HG03039 (cell line): ENCODE data around the gene SMIM38.
"Not testable (repeated sequence)": the region's sequence is repeated elsewhere in the genome, so short reads cannot be mapped to it uniquely, and the experiment has no call there.

Source experiments
- ATAC-seq: cut with Tn5 transposase; IDR thresholded peaks from one replicate; pipeline ENCODE4 v1.9.1; 2021; ENCODE audit warnings: mild to moderate bottlenecking, moderate library complexity; ENCODE audit not compliant: unreplicated experiment

Gene SMIM38

DNA sequence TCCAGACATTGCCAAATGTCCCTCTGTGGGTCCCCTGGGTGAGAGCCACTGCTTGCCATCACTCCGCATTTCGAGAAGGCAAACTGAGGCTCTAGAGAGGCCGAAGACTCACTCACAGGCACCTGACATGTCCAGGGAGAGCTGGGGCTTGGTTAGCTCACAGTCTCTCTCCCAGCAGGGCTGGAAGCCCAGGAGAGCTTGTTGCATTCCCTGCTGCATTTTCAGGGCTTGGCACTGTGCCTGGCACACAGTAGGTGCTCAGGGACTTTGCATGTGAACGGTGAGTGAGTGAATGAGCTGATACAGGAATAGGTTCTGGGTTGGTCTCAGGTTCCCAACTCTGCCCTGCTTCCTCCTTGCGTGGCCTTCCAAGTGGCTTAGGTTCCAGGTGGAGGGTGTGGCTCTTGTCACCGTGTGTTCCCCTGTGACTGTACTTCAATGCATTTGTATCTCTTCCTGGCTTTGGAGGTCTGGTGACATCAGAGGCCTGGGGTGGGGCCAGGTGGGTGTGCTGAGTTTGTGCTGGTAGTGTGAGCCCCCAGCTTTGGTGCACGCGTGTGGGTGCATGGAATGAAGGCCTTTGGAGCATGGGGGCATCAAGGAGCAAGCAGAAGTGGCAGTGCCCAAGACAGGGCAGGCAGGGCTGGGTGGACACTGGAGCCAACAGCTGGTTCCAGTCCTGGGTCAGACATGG lies 18.4 kb upstream of the SMIM38 start:
- ATAC-seq, result no peak

DNA sequence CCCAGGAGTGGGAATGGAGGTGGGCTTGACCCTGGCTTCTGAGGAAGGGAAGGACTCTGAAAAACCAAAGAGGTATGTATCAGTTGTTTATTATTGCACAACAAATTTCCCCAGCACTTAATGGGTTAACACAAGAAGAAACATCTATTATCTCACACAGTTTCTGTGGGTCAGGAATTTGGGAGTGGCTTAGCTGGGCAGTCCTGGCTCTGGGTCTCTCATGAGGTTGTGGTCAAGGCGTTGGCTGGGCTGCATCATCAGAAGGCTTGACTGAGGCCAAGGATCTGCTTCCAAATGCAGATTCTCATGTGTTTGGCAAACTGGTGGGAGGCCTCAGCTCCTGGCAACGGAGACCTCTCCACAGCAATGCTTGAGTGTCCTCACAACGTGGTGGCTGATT lies 17.5 kb upstream of the SMIM38 start:
- no peak for ATAC-seq

DNA sequence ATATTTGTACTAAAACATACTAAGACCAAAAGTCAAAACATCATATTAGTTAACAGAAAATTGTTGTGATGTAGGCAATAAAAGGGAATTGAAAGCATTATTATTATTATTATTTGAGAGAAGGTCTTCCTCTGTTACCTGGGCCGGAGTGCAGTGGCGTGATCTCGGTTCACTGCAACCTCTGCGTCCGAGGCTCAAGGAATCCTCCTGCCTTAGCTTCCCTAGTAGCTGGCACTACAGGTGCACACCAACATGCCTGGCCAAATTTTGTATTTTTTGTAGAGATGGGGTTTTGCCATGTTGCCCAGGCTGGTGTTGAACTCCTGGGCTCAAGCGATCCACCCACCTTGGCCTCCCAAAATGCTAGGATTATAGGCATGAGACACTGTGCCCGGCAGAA lies 15.6 kb upstream of the SMIM38 start:
- not testable (repeated sequence) for ATAC-seq

DNA sequence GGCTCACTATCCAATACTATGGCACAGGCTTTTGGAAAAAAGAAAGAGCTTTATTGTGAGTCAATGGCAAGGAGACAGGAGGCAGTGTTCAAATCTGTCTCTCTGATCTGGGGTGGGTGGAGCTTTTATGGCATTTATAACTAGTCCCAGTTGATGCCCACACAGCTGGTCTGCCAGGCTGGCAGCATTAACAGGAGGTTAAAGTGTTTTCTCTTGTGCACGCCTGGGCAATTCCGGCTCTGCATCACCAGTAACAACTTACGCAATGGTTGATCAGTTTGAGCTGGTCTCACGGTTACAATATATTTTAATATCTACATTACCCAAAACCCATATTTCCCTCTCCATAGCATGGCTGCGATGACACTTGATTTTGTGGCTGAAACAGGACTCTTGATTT lies 15.1 kb upstream of the SMIM38 start:
- ATAC-seq, result no peak

DNA sequence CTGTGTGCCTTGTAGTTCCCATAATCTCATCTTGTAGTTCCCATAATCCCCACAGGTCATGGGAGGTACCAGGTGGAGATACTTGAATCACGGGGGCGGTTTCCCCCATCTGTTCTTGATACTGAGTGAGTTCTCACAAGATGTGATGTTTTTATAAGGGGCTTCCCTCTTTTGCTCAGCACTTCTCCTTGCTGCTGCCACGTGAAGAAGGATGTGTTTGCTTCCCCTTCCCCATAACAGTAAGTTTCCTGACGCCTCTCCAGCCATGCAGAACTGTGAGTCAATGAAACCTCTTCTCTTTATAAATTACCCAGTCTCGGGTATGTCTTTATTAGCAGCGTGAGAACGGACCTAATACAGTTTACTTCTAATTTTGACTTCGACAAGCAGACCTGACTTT lies 14.0 kb upstream of the SMIM38 start:
- ATAC-seq, result no peak

DNA sequence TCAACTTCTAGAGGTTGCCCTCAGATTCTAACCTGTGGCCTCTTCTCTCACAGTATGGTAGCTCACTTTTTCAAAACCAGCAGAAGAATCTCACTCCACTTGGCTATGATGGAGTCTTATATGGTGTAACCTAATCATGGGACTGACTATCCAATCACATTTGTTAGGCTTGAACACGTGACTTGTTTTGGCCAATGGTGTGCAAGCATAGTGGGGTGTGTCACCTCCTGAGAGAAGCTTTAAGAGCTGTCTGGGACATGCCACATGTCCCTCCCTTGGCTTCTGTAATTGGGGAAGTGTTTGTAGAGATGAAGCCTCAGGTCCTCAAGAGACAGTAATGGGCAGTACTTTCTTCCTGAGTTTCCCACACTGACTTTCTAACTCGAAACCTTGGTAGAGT lies 12.8 kb upstream of the SMIM38 start:
- no peak for ATAC-seq

DNA sequence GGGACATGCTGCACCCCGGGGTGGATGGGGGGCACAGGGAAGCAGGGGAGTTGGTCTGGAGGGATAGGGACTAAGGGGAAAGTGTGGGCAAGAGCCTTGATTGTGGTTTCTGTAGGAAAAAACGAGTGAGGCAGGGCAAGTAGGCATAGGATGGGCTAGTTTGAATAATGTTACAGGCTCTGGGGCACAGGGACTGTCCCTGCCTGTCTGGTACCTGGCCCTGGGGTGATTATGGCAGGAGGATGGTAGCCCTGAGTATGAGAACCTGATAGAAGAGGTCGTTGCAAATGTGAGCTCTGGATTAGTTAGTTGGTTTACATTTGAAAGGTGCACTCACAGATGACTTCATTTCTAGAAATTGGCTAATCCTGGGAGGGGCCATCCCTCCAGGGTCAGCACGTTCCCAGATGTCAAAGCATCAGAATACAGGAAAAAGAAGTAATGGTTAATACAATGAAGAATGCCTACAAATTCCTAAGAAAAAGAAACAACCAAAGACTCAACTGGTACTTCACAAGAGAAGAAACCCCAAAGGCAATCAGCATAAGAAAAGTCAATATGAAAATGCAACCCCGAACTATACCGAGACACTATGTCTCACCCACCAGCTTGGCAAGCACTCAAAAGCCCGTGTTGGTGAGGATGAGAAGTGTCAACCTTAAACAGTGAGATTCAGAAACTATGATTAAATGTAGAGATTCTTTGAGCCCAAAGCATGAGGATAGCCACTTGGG lies 11.3 kb upstream of the SMIM38 start:
- ATAC-seq, result no peak

DNA sequence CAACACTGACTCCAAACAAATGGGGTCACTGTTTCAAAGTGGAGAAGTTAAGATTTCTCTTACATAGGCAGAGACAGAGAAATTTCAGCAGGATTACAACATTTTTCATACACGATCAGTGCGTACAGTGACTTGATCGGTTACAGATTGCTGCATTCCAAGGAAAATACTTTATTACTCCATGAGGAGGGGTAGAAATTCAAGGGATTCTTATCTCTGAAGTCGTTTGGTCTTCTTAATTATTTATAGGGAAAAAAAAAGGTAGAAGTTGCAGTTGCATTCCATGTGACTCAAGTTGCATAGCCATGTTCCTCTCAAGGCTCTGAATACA lies 10.7 kb upstream of the SMIM38 start:
- ATAC-seq, result no peak

DNA sequence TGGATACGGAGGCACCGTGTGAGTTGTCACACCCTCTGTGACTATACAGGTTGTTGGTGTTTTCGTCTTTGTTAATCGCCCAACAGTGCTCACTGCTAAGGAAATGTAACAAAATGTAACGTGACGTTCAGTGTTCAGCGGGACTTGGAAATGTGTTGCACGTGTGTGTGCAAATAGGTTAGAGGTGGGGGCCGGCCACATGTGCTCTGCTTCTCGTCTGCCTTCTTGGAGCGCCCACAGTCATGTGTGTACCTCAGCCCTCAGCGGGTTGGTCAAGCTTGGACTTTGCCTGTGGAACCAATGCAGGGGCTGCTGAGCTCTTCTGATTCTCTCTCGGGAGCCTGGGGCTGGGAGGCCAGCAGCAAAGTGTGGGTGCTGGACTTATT lies 7.4 kb upstream of the SMIM38 start:
- no peak for ATAC-seq

DNA sequence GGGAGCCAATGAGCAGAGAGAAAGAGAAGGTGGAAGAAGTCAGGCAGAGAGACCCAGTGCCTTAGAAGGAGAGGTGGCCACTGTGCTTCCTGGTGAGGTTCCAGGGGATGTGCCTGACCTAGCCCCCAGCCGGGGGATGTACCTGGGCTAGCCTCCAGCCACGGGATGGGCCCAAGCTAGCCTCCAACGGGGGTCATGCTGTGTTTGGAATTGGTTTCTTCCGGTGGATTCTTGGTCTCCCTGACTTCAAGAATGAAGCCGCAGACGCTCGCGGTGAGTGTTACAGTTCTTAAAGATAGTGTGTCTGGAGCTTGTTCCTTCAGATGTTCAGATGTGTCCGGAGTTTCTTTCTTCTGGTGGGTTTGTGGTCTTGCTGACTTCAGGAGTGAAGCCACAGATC lies 6.9 kb upstream of the SMIM38 start:
- ATAC-seq, result no peak

DNA sequence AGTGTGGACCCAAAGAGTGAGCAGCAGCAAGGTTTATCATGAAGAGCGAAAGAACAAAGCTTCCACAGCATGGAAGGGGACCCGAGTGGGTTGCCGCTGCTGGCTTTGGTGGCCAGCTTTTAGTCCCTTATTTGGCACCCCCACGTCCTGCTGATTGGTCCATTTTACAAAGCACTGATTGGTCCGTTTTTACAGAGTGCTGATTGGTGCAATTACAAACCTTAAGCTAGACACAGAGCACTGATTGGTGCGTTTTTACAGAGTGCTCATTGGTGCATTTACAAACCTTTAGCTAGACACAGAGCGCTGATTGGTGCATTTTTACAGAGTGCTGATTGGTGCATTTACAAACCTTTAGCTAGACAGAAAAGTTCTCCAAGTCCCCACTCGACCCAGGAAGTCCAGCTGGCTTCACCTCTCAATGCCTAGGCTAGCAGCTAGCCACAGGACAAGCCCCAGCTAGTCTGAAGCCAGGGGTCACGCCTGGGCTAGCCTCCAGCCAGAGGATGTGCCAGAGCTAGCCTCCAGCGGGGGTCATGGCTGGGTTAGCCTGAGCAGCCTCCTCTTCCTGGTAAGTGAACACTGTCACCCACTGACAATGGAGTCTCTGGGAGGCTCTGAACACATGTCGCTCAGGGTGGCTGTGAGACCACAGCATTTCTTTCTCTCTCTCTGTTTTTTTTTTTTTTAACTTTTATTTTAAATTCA lies 6.2 kb upstream of the SMIM38 start:
- ATAC-seq, result not testable (repeated sequence)

DNA sequence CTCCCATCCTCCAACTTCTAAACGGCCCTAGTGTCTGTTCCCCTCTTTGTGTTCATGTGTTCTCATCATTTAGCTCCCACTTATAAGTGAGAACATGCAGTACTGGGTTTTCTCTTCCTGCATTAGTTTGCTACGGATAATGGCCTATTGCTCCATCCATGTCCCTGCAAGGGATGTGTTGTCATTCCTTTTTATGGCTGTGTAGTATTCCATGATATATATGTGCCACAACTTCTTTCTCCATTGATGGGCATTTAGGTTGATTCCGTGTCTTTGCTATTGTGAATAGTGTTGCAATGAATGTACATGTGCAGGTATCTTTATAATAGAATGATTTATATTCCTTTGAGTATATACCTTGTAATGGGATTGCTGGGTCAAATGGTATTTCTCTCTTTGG lies 5.6 kb upstream of the SMIM38 start:
- ATAC-seq, result no peak

DNA sequence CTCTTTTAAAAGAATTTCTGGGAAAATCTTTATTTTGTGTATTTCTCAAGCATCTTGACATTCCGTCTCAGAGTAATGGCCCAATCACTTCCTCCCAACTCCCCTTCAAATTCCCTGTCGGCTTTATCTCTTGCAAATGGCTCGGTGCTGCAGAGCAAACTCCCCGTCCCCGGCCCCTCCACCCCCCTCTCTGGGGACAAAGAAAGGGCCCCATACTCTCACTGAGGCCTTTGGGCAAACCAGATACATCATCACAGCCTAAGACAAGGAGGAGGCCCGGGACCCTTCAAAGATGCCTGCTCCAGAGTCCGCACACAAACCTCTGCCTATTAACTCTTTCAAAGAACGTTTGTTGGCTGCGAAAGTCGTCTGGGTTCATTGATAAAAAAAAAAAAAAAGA lies 3.9 kb upstream of the SMIM38 start:
- no peak for ATAC-seq

DNA sequence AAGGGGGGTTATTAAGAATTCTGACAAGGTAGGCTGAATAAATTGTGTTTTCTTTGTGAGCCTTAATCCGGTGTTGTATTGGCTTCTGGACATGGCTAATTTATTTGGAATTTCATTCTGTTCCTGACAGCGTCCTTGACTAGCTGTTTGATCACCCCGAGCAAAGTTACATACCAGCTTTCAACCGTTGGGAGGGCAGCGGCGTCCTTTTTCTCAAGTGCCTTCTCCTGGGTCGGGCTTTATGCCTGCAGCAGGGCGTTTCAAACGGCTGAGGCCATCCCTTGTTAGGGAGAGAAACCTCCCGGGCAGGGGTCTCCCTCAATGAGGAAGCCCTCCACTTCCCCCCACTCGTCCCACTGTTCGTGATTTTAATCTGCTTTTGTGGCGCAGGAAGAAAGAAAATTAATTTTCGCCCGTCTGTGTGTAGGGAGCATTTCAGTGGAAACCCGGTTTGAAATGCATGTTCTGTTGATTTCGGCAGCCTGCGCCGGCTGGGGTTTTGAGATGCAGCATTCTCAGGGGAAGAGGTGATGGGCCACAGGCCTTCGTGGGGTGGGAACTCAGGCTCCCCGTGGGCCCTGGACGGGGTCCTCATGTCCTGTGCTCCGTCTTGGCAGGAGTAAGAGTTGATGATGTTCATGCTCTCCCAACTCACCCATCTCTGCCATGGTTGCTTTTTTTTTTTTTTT lies 2.9 kb upstream of the SMIM38 start:
- ATAC-seq, result no peak

DNA sequence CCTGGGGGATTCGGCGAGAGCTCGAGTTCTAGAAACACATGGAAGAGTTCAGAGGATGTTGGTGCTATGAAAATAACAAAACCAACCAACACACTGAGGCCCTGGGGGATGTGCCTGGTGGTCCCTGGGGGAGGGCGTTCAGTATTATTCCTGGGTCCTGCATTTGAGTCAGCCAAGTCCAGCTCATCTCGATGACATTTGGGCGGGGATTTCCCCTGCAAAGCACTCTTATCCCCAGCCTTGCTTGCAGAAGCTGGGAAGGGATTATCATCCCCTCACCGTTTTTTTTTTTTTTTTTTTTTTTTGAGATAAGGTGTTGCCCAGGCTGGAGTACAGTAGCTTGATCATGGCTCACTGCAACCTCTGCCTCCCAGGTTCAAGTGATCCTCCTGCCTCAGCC lies 2.1 kb upstream of the SMIM38 start:
- ATAC-seq, result no peak

DNA sequence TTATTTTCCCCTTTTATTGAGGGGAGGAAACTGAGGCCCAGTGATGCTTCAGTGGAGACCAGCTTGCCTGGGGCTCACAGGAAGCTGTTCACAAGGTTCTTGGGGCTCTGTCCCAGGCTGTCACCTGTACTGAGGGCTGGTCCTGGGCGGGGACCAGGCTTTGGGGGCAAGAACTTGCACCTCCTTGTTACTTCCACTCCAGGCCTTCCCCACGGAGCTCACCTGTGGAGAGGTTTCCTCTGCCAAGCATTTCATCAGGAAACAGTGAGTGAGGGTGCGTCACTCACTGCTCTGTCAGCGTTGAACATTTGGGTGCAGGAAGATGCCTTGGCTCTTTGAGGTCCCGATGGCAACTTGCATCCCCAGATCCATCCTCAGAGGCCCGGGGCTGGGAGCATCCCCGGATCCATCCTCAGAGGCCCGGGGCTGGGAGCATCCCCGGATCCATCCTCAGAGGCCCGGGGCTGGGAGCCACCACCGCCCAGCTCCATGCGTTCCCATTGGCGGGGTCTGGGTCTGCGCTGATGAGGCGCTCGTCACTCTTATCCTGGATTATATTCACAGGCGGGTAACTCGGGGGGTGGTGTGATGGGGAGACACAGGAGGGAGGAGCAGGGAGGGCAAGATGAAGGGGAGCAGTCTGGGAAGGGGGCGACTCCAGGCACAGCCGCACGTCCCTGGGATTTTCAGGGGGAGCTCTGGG lies 1.4 kb upstream of the SMIM38 start:
- no peak for ATAC-seq

DNA sequence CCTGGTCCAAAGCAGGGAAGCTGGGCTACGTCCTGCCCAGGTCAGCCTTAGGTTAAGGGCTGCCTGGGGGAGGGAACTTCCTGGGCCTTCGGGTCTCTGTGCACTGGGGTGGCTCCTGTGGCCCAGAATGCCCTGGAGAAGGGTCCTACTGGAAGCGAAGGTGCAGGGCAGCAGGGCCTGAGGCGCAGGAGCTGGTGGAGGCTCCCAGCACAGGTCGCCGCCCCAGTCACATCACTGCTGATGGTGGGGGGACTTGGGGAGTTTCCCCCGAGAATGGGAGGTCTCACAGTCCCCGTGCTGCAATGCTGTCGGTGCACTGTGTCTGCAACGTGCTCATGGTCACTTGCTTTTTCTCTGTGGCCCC lies 815 bp upstream of the SMIM38 start:
- no peak for ATAC-seq

DNA sequence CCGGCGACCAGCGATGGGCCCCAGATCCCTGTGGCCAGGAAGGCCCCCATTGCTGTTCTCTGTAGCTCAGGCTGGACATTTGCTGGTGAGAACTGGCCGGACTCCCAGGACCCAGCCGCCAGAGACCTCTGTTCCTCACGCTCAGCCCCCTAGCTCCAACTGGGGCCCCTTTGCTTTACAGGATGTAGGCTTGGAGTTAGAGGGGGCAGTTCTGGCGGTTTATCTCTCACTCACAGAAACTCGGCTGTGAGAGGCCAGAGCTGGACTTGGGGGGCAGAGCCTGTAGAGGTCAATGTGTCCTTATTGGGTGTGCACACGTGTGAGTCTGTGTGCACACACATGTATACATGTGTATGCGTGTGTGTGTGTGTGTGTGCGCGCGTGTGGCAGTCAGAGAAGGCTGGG lies 502 bp downstream of the SMIM38 start:
- ATAC-seq, result no peak

DNA sequence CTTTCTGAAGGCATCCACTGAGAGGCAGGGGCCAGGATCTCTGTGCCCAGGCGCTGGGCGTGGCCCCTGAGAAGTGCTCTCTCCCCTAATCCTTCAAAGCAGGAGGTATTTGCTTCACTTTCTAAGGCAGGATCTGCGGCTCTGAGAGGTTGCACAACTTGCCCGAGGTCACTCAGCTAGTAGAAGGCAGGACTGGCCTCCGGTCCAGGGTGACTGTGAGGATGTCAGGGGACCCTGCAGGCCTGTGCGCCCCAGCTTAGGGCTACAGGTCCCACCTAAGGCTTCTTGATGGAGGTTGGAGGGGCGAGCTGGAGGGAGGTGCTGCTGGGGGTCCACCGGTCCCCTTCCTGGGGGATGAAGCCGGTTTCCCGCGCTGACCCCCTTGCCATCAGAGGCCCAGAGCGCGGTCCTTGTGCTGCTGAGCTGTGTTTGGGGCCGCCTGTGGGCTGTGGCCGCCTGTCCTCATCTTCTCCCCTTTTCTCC lies 979 bp downstream of the SMIM38 start:
- no peak for ATAC-seq

DNA sequence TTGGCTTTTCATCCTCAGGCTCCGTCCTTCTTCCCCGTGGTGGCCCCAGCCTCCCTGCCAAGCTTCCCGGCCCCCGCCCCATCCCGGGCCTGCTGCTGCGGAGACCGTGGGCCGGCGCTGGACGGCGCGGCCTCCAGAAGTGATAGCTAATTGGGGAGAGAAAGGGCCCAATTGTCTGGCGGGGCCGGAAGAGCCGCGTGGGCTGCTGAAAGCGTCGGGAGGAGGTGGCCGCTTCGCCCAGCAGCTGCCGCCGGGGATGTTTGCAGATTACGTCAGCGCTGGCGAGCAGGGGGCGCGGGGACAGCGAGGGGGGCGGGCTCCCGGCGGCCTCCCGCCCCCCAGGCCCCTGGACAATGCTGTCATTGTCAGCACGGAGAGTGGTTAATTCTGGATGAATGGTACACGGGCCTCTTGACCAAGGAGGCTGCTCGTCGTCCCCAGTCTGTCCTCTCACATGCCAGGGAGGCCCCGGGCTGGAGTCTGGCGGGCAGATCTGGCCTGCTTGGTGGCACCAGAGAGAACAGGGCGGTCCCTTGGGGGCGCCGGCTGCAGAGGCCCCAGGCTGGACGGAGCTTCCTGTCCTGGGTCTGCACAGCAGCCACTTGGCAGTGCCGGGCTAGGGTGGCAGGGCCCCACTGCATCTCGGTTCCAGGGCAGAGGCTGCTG lies 1.6 kb downstream of the SMIM38 start:
- ATAC-seq, result no peak

DNA sequence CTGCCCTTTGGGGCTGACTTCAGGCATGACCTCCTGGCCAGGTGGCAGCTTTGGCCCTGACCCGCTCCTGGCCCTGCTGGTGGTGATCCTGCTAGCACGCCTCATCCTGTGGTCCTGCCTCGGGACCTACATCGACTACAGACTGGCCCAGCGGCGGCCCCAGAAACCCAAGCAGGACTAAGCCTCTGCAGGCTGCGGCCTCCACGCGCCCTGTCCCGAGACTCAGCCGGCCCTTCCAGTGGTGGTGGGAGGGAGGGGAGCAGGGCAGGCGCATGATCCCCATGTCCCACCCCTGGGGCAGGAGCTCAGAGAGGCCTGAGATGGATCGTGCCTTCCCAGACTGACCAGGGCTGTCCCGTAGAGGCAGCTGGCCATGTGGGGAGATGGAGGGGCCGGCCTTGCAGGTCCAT lies 2.1 kb downstream of the SMIM38 start:
- ATAC-seq, result no peak
